Right cardiac atrium (tissue), 5 donors: Measurements from ENCODE around the gene MCM6. TPM values are rescaled to one million over a fixed set of nuclear protein-coding genes. Genes with fewer than 3 reads are reported as not detected.
"Not testable (repeated sequence)": the region's sequence is repeated elsewhere in the genome, so short reads cannot be mapped to it uniquely, and the experiment has no call there.

ENCODE experiments used
- ATAC-seq, 2 donors: fragments of 200-7000 bp; cut with Tn5 transposase; one replicate each; pipeline versions ENCODE4 v1.8.0 to v1.9.1; 2020; ENCODE audit warnings: moderate library complexity in 2 of 2, mild to moderate bottlenecking in 1 of 2
- DNase-seq, 3 donors: peaks; one replicate each; pipeline ENCODE4 v3.0.0-alpha.2; 2020
- H3K27ac ChIP-seq: one replicate; pipeline ENCODE4 v1.5.1; 2013; ENCODE audit warnings: mild to moderate bottlenecking, low read length, control low read depth, moderate library complexity
- H3K27me3 ChIP-seq: one replicate; pipeline ENCODE4 v1.6.1; 2013; ENCODE audit not compliant: control insufficient read depth, insufficient read depth
- H3K4me1 ChIP-seq: one replicate; pipeline ENCODE4 v1.6.1; 2013; ENCODE audit warnings: low read length; ENCODE audit not compliant: control insufficient read depth, insufficient read depth
- H3K4me3 ChIP-seq: one replicate; pipeline ENCODE4 v1.5.1; 2013; ENCODE audit warnings: low read length, control low read depth
- H3K9me3 ChIP-seq: one replicate; pipeline ENCODE4 v1.6.1; 2013; ENCODE audit warnings: low read length; ENCODE audit not compliant: control insufficient read depth
- WGBS: extraction: QIAGEN DNeasy Blood & Tissue Kit; methylation state at CpG from one replicate; pipeline ENCODE4 v1.1.7; 2013; 5-methylcytosine and 5-hydroxymethylcytosine counted together
- intact Hi-C, 4 donors: fragments of 100-400 bp; cut with DNase I; formaldehyde crosslinking; loops; one replicate each; pipeline versions ENCODE4 v1.11.0 to v1.14.0; 2022 to 2023
- polyA plus RNA-seq: library from polyadenylated mRNA; stranded (reverse); fragments of 200-250 nt; gene quantifications from one replicate; pipeline ENCODE4 v1.2.3, GENCODE V29; 2013
- total RNA-seq, 4 donors: library from RNA; stranded (reverse); fragmentation: NEBNext Ultra II Directional; extraction: Animal tissue kit (Norgen Biotek cat#: 25700); gene quantifications; one replicate each; pipeline ENCODE4 v1.2.1, GENCODE V29; 2021
- donor health status: healthy with polysubstance abuse.
- donor health status: DM: no; HTN: yes; CAD: no.
- donor health status: DM: no; HTN: no; CAD: no.
- donor health status: DM: no; HTN: yes; CAD: no; lungs with severe emphysema.
- donor health status: DM: yes; HTN: yes; CAD: no.

Gene MCM6
- total and polyA plus RNA-seq, 5 donors: 2.5 to 5.8 (median 5.3) TPM

GRCh38 chr2:135898234-135898786 is 22.1 kb upstream of the MCM6 start:
- H3K27ac ChIP-seq: no peak overlapping the region
- WGBS: 90% methylated on average over 3 of the region's 3 CpGs
- H3K27me3 ChIP-seq: no peaks in the 10 kb centered on the region
- intact Hi-C loops: no loop called here
- ATAC-seq (peak in 1 of 2 donors; percentile 11), DNase-seq (no peak)
- H3K4me3 ChIP-seq: no peak overlapping the region
- no peaks in the 10 kb centered on the region for H3K9me3 ChIP-seq
- H3K4me1 ChIP-seq: no peaks in the 10 kb centered on the region

DNA sequence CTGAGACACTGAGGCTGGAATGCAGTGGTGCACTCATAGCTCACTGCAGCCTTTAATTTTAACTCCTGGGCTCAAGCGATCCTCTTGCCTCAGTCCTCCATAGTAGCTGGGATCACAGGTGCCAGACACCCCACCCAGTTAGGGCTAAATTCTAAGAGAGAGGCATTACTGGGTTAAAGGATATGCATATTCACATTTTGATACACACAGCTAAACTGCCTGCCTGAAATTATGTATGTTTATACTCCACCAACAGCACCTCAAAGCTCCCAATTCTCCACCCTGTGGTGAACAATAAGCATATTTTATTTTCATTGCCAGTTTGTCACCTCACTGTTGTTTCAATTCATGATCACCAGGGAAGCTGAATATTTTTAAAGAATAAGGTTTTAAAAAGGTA is 18.7 kb upstream of the MCM6 start:
- no peak overlapping the region for H3K27ac ChIP-seq
- H3K27me3 ChIP-seq: no peaks in the 10 kb centered on the region
- DNase-seq (no peak), ATAC-seq (no peak)
- H3K4me3 ChIP-seq: no peak overlapping the region
- no peaks in the 10 kb centered on the region for H3K4me1 ChIP-seq
- intact Hi-C loops: no loop called here
- 89% methylated on average over 1 of the region's 1 CpG for WGBS
- H3K9me3 ChIP-seq: no peaks in the 10 kb centered on the region

- no peak overlapping the region for H3K4me3 ChIP-seq
- H3K27ac ChIP-seq: no peak overlapping the region
- H3K9me3 ChIP-seq: no peaks in the 10 kb centered on the region
- intact Hi-C loops: no loop called here
- no peaks in the 10 kb centered on the region for H3K4me1 ChIP-seq
- no peaks in the 10 kb centered on the region for H3K27me3 ChIP-seq
- WGBS: 83% methylated on average over 2 of the region's 2 CpGs
- no peak for ATAC-seq
- DNase-seq: no peak
Measured at GRCh38 chr2:135893374-135893794, 17.1 kb upstream of the MCM6 start.

GRCh38 chr2:135890835-135891234 is 14.6 kb upstream of the MCM6 start:
- DNase-seq: no peak

DNA sequence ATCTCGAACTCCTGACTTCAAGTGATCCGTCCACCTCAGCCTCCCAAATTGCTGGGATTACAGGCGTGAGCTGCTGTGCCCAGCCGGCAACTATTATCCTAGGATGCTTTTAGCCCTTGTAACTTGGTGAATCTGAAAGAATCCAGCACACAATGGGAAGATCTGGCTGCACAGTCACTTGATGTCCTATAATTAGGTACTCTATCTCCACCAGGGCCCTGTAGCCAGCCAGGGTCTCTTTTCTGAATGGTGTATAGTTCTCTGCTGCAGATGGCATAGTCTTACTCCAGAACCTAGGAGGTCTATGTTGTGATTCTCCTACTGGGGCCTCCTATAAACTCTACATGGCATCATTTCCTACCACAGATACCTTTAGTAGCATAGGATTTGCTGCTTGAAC is 13.9 kb upstream of the MCM6 start:
- ATAC-seq (peak; percentile 46 to 73), DNase-seq (no peak)
- Histone ChIP-seq H3K4me1 (no peaks in the 10 kb centered on the region), H3K4me3 (no peak overlapping the region), H3K9me3 (no peaks in the 10 kb centered on the region), H3K27ac (no peak overlapping the region), H3K27me3 (no peaks in the 10 kb centered on the region)
- WGBS: 79% methylated on average over 4 of the region's 4 CpGs
- intact Hi-C loops: no loop called here

More at GRCh38 chr2:135890835-135891234, 14.6 kb upstream of the MCM6 start:
- Histone ChIP-seq H3K4me1 (no peaks in the 10 kb centered on the region), H3K27ac (no peak overlapping the region), H3K4me3 (no peak overlapping the region), H3K27me3 (no peaks in the 10 kb centered on the region), H3K9me3 (no peaks in the 10 kb centered on the region)
- ATAC-seq: peak in 1 of 2 donors; percentile 18
- intact Hi-C loops: no loop called here
- 59% methylated on average over 6 of the region's 6 CpGs for WGBS

- 87% methylated on average over 5 of the region's 5 CpGs for WGBS
- H3K27ac ChIP-seq, intact Hi-C loops, H3K27me3 ChIP-seq, H3K4me1 ChIP-seq, ATAC-seq, H3K4me3 ChIP-seq, H3K9me3 ChIP-seq, DNase-seq: not testable (repeated sequence)
Measured at GRCh38 chr2:135888587-135888986, 12.3 kb upstream of the MCM6 start.

- H3K9me3 ChIP-seq: no peaks in the 10 kb centered on the region
- intact Hi-C loops: no loop called here
- no peaks in the 10 kb centered on the region for H3K27me3 ChIP-seq
- H3K4me3 ChIP-seq: no peak overlapping the region
- H3K4me1 ChIP-seq: no peaks in the 10 kb centered on the region
- WGBS: 86% methylated on average over 4 of the region's 4 CpGs
- no peak for ATAC-seq
- H3K27ac ChIP-seq: no peak overlapping the region
- no peak for DNase-seq
Measured at GRCh38 chr2:135885709-135886108, 9.5 kb upstream of the MCM6 start.

DNA sequence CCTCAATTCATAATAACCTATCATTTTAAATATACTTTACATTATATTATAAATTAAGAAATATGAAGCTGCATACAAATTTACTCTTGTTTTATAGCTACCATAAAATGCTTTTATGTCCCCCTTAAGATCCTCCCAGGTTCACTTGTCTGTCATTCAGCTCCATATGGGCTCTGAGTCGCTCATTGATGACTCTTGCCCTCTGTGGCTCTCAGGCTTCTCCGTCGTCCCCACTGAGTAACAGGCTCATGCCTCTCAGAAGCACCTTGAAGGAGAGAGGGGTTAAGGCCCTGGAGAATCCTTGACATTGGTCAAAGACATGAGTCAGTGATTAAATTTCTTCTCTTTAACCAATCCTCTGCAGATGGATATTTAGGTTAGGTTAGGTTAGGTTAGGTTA is 6.2 kb upstream of the MCM6 start:
- Histone ChIP-seq H3K4me1 (no peaks in the 10 kb centered on the region), H3K9me3 (no peaks in the 10 kb centered on the region), H3K27me3 (no peaks in the 10 kb centered on the region), H3K27ac (no peak overlapping the region), H3K4me3 (no peak overlapping the region)
- intact Hi-C loops: no loop called here
- ATAC-seq (no peak), DNase-seq (no peak)
- 67% methylated on average over 3 of the region's 3 CpGs for WGBS

DNA sequence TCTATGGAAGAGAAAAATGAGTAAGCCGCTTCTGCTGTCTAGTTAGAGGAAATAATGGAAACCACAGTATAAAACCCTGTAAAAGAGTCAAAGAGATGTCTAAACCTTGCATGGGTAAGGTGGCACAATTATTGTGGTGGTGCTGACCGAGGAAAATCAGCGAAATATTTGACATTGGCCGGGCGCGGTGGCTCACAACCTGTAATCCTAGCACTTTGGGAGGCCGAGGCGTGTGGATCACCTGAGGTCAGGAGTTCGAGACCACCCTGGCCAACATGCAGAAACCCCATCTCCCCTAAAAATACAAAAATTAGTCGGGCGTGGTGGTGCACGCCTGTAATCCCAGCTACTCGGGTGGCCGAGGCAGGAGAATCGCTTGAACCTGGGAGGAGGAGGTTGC is 527 bp upstream of the MCM6 start:
- H3K9me3 ChIP-seq, H3K27ac ChIP-seq, DNase-seq, intact Hi-C loops, H3K27me3 ChIP-seq, H3K4me1 ChIP-seq: not testable (repeated sequence)
- WGBS: 85% methylated on average over 15 of the region's 15 CpGs
- peak overlapping the region; percentile 75 for H3K4me3 ChIP-seq
- peak in 1 of 2 donors; percentile 14 for ATAC-seq

- peak; percentile 43 to 74 for ATAC-seq
- H3K27me3 ChIP-seq: no peaks in the 10 kb centered on the region
- no peaks in the 10 kb centered on the region for H3K9me3 ChIP-seq
- DNase-seq: peak; percentile 42 to 70 (median 70)
- 1% methylated on average over 26 of the region's 26 CpGs for WGBS
- no peaks in the 10 kb centered on the region for H3K4me1 ChIP-seq
- intact Hi-C loops: no loop called here
- H3K27ac ChIP-seq: no peak overlapping the region
- H3K4me3 ChIP-seq: peak overlapping the region; percentile 75
Measured at GRCh38 chr2:135875491-135876065, 665 bp downstream of the MCM6 start.

DNA sequence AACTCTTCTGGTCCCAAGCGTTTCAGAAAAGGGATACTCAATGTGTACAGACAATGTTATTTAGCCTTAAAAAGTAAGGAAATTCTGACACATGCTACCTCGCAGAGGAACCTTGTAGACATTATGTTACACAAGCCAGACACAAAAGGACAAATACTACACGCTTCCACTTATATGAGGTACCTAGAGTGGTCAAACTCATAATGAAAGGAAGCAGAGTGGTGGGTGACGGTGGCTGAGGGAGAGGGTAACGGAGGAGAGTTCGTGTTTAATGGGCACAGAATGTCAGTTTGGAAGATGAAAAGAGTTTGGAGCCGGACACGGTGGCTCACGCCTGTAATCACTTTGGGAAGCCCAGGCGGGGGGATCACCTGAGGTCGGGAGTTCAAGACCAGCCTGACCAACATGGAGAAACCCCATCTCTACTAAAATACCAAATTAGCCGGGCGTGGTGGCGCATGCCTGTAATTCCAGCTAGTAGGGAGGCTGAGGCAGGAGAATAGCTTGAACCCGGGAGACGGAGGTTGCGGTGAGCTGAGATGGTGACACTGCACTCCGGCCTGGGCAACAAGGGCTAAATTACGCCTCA is 1.4 kb downstream of the MCM6 start:
- DNase-seq (no peak), ATAC-seq (no peak)
- intact Hi-C loops: no loop called here
- WGBS: 82% methylated on average over 19 of the region's 19 CpGs
- H3K27me3 ChIP-seq: no peaks in the 10 kb centered on the region
- H3K4me3 ChIP-seq: no peak overlapping the region
- no peaks in the 10 kb centered on the region for H3K9me3 ChIP-seq
- no peaks in the 10 kb centered on the region for H3K4me1 ChIP-seq
- H3K27ac ChIP-seq: no peak overlapping the region
